ENCODE results near the gene ARHGEF28.

ARHGEF28 gene

GRCh38 chr5:73702534-73702933, 76.5 kb downstream of the ARHGEF28 start:
- no peak for DNase-seq

- no peak for DNase-seq
Observed at GRCh38 chr5:73702951-73703350, 77.0 kb downstream of the ARHGEF28 start.

- DNase-seq, result no peak
Observed at GRCh38 chr5:73705364-73705763, 79.4 kb downstream of the ARHGEF28 start.

DNA sequence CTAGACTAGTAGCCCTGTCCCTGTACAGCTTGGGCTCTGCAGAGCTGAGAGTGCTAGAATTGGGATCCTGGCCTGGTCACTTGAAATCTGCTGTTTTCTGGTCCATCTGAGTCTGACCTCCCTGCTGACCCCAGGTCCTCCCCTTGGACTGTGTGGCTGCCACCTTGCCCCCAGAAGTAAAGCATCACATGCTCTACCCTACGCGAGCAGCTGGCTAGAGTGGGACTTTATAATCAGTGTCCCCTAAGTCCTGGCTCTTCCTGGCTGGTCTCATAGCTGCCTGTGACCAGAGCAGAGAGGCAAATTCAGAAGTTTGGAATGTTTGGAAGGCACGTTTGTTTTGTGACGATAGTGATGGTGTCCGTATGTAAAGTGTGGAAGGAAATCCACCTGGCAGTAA, 81.0 kb downstream of the ARHGEF28 start:
- DNase-seq, result no peak

DNA sequence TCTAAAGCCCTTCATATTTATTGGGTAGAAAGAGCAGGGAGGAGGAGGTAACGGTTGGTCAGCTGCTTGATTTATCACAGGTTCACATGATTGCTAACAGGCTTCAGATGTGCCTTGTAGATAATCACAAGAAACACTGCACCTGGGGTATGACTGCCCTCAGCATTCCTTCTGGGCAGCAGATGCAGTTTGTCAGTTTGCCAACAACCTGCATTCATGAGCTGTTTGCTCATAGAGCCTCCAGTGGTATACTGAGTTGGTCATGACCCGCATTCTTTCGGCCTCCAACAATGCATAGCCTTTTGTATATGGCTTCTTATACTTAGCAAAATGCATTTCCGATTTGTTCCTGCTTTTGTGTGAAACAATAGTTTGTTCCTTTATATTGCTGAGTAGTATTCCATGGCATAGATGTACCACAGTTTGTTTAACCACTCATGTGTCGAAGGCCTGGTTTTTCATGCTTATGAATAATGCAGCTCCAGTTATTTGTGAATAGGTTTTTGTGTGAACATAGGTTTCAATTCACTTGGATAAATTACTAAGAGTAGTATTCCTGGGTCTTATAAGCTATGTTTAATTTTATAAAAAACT, 83.6 kb downstream of the ARHGEF28 start:
- no peak for DNase-seq

DNA sequence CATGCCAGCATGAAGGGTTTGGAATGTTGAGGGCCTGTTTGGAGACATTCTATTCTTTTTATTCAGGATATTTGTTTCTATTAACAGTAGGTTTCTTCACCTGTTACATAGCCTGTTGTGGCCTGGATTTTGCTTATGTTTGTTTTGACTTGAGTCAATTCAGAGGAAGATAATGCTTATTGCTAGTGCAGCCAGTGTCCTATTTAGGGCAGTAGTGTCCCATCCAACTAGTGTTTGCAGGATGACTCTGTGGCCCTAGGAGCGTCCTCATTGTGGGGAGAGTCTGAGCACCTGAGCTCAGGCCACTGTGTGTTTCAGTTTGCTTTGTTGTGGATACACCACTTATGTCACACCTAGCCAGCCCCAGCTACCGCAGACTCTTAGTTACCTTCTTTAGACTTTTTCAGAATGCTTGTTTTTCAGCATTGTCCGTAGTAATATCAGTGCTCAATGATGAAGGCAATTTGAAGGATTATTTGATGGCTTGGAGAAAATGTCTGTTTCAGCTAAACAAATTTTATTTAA, 90.3 kb downstream of the ARHGEF28 start:
- DNase-seq, result no peak

- DNase-seq, result no peak
Observed at GRCh38 chr5:73718762-73719161, 92.8 kb downstream of the ARHGEF28 start.

DNA sequence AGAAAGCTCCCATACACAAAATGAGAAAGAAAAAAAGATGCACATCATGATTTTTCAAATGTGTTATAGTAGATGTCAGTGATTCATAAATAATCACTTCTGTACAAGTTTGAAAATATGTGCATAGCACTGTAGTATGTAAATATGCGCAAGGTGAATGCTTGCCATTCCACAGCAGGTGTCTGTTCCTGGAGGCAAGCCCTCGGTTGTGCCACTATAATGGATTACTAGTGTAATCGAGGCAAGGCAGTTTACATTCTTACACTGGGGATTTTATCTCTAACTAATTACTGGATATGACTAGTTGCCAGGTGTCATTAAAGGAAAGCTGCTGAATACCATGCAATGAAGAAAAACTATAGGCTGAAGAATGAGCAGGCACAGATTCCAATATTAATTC, 93.6 kb downstream of the ARHGEF28 start:
- no peak for DNase-seq

DNA sequence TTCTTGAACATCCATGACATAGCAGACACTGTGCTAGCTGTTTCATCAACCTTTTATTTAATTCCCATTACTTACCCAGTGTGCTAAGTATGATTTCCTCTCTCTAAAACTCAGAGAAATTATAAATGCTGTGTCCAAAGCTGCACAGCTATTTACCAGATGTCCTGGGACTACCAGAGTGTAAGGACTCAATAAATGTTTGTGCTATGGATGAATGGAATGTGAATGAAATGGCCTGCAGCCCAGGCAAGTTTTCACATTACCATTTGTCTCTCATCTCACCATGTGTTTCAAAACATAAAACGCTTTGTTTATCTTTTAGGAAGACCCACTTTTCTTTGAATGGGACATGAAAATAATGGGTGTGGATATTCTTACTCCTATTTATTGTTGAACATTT, 96.2 kb downstream of the ARHGEF28 start:
- DNase-seq, result no peak

DNA sequence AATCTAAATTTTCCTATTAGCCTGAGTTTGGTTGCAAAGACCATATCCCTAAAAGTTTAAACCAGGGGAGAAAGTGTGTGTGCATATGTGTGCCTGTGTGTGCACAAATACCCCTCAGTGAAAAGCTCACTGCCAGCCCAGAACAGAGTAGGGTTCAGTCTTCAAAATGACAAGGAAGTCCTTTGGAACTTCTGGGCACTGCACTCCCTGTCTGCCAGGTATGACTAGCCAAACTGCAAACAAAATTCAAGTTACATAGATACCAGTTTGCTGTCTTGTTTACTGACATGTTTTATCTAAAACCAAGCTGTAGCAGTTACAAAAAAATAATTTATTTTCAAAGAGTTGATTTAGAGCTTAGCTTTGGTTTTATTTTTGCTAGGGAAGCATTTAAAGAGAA, 100.1 kb downstream of the ARHGEF28 start:
- DNase-seq, result no peak

GRCh38 chr5:73726606-73727231, 100.7 kb downstream of the ARHGEF28 start:
- no peak for DNase-seq

- DNase-seq, result no peak
Observed at GRCh38 chr5:73727470-73727869, 101.5 kb downstream of the ARHGEF28 start.

DNA sequence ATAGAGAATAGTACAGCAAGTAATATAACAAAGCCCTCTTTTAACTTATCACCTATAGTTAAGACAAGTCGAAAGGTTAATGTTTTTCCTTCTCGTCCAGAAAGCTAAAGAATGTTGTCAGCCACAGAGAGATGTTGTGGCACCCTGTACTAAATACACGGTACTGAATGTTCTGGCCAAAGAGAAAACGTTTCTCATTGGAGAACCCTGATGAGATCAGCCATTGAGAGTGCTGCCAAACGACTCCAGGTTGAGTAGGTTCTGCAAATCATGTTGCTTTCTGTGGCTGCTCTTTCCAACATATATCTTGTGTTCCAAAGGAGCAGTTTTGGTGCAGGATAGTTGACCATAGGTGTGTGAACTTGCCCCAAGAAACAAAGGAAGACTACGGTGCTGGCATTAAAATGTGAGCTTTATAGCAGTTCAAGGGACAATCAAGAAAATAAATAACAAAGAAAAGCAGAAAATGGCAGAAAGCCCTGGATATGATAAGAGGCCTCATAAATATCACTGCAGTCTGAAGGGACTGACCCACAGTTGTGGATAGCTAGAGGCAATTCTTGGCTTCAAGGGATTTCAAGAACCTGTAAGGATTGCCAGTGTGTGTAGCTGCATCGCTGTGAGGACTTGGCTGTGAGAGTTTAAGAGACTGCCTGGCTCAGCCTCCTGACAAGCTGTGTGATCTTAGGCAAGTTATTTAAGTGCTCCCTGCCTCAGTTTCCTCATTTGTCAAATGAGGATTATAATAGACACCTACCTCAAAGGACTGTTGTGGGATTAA, 102.7 kb downstream of the ARHGEF28 start:
- no peak for DNase-seq

GRCh38 chr5:73729329-73729728, 103.3 kb downstream of the ARHGEF28 start:
- DNase-seq, result no peak

GRCh38 chr5:73732045-73732444, 106.0 kb downstream of the ARHGEF28 start:
- DNase-seq, result no peak

DNA sequence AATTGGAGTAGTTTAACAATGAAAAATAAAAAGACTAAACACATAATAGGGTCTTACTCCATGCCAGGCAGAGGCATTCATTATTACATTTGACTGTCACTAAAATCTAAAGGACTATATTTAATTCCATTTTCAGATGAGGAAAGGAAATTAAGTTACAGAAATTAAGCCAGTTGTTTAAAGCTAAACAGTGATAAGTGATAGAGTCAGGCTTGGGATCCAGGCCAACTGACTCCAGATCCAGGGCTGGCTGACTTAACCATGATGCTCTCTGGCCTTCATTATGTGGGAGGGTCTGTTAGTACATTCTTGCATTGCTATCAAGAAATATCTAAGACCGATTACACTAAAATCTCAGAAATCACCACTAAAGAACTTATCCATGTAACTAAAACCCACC, 107.2 kb downstream of the ARHGEF28 start:
- DNase-seq, result no peak

DNA sequence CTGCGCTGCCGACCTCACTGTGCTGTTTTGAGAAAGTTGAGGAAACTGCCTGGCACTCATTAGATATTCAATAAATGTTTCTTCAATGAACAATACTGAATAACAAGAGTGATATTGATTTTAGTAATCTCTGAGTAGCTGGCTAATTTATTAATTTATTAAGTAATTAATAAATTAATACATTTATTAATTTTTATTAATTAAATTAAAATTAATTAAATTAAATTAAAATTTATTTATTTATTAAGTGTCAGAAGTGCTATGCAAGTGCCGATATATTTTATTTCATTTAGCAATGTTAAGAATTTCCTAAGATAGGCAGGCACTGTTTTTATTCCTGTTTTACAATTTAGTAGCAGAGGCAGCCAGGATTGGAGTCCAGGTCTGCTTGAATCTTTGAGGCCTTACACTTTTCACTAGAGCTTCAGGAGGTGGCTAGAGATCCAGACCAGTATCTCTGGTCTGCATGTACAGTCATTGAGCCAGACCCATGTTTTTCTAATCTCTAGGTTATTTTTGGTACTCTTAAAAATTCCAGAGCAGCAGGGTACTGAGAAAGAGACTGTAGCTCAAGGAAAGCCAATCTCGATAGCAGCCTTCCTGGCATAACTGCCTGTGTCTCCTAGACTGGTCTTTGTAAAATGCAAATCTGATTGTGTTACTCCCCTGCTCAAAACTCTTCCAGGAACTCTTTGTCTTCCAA, 109.2 kb downstream of the ARHGEF28 start:
- no peak for DNase-seq

GRCh38 chr5:73739650-73740049, 113.7 kb downstream of the ARHGEF28 start:
- no peak for DNase-seq

- DNase-seq, result no peak
Observed at GRCh38 chr5:73740274-73740790, 114.3 kb downstream of the ARHGEF28 start.

DNA sequence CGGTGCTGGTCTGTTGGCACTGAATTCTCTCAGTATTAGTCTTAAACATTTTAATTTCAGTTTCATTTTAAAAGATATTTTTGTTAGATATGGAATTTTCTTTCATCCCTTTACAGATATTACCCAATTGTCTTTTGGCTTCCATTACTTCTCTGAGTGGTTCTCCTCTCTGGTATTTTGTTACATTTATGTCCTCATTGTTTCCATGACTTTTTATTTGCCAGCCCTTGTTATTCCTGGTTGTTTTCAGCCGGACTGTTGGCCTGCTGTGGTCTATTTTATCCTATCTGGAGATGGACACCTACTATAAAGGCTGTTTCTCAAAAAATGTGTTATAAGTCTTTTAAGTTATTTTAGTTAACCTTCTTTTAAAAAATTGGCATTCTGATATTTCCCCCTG, 117.2 kb downstream of the ARHGEF28 start:
- no peak for DNase-seq

DNA sequence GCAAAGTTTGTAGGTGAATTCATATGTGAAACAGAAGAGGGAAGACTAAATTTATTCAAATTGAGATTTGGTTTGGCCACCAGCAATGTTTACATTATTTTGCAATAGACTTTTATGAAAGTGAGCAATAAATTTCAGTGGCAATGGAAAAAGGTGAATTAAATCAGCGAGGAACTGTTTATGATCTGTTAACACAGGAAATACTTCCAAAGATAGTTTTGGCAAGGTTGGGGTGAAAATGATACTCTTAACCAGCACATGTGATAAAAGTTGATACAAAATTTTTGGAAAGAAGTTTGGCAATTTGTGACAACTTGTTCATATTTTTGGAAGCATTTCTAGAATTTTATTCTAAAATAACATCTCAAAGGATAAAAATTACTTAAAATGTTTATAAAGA, 119.8 kb downstream of the ARHGEF28 start:
- DNase-seq, result no peak

DNA sequence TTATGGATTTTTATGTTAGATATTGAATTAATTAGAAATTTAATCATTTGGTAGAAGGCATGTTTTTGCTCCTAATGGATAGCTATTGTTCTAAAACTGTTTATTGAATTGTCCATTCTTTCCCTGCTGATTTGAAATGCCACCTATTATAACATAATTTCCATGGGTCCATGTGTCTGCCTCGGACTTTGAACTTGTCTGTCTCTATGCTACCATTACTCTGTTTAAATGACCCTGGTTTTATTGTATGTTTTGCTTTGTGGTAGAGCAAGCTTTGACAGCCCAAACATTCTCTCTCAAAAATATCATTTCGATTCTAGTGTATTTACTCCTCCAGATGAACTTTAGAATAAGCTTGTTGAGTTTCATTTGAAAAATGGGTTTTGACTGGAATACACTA, 120.6 kb downstream of the ARHGEF28 start:
- no peak for DNase-seq

DNA sequence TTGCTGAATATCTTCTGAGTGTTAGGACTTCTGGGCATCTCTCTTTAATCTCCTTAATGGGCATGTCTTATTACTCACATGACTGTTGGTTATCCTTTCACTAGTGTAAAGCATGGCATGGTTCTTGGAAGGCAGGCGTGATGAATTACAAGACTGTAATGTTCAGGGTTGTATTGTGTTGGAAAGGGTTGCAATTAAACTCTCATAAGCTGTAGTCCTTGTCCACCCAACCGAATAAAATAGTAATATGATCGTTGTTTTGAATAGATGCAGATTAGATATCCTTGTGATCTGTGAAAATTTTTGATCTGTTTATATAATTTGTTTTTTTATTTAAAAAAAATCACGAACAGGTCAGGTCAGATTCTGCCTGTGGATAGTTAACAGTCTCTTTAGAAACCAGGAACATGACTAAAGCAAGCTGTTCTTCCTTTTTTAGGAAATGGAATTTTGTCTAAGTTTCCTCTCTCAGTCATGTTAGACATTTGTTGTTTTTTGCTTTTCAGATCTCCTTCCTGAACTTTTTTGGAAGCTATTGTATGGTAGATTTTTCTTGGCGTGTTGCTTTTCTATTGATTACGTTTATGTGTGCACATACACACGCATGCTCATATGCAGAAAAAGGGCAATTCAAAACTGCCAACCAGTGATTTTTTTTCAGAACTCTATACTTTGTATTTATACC, 121.8 kb downstream of the ARHGEF28 start:
- no peak for DNase-seq
